ENCODE measurements around the gene SPATC1L.

The SPATC1L gene

DNA sequence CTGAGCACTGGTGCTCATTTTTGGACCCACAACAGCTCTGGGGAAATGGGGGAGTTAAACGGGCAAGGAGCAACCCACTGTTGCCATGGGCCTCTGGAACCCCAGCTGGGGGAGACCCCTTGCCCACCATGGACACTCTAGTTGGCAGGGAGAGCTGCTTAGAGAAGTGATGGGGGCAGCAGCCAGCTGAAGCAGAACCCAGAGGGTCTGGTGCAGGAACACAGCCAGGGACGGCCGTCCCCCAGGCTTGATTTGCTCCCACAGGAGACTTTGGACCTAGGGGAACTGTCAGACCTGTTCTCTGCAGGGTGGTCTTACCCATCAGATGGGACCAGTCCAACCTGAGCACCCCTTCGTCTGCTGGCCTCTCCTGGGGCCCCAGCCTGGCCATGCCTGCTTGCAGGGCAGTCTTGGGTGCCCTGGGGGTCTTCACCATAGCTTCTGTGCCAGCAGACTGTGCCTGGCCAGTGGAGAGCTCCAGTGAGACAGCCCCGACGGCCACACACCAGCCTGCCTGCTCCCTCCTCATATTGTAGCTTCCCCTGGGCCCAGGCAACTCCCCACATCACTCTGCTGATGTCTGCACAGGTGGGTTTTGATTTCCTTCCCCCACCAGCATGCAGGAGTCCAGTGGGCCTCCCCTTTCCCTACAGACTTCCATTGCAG, 11.3 kb downstream of the SPATC1L start:
- TF ChIP-seq ARNTL (CRISPR knock-in tag; IDR thresholded peaks at IDR 0.05; ENCODE audit: borderline replicate concordance, low read depth) (no peak), ESRRG (CRISPR knock-in tag; IDR thresholded peaks at IDR 0.05) (no peak), ZFP30 (CRISPR knock-in tag; IDR thresholded peaks at IDR 0.05) (no peak), TOX (CRISPR knock-in tag; IDR thresholded peaks at IDR 0.05; ENCODE audit: borderline replicate concordance) (no peak), ZC3H10 (CRISPR knock-in tag; IDR thresholded peaks at IDR 0.05) (no peak), TSHZ2 (CRISPR knock-in tag; IDR thresholded peaks at IDR 0.05) (no peak), SNAI2 (CRISPR knock-in tag; IDR thresholded peaks at IDR 0.05) (no peak), CSDC2 (CRISPR knock-in tag; IDR thresholded peaks at IDR 0.05) (no peak), ZNF565 (CRISPR knock-in tag; conservative IDR thresholded peaks at IDR 0.05; ENCODE audit: low read depth) (no peak), ZNF8 (CRISPR knock-in tag; IDR thresholded peaks at IDR 0.05) (no peak), ZFP3 (CRISPR knock-in tag; IDR thresholded peaks at IDR 0.05) (no peak), ZNF70 (CRISPR knock-in tag; IDR thresholded peaks at IDR 0.05) (no peak), PPARA (CRISPR knock-in tag; IDR thresholded peaks at IDR 0.05; ENCODE audit: borderline replicate concordance) (no peak), POU6F1 (CRISPR knock-in tag; IDR thresholded peaks at IDR 0.05; ENCODE audit: borderline replicate concordance, low read depth) (no peak), GLIS3 (CRISPR knock-in tag; IDR thresholded peaks at IDR 0.05) (no peak), ISL1 (CRISPR knock-in tag; IDR thresholded peaks at IDR 0.05) (no peak)
- no peak for ATAC-seq

GRCh38 chr21:46171996-46172862, 12.0 kb downstream of the SPATC1L start:
- TF ChIP-seq, protein P1, sequence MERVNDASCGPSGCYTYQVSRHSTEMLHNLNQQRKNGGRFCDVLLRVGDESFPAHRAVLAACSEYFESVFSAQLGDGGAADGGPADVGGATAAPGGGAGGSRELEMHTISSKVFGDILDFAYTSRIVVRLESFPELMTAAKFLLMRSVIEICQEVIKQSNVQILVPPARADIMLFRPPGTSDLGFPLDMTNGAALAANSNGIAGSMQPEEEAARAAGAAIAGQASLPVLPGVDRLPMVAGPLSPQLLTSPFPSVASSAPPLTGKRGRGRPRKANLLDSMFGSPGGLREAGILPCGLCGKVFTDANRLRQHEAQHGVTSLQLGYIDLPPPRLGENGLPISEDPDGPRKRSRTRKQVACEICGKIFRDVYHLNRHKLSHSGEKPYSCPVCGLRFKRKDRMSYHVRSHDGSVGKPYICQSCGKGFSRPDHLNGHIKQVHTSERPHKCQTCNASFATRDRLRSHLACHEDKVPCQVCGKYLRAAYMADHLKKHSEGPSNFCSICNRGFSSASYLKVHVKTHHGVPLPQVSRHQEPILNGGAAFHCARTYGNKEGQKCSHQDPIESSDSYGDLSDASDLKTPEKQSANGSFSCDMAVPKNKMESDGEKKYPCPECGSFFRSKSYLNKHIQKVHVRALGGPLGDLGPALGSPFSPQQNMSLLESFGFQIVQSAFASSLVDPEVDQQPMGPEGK (CRISPR knock-in tag; IDR thresholded peaks at IDR 0.05; ENCODE audit: borderline replicate concordance) = no peak
- TF ChIP-seq CSDC2 (CRISPR knock-in tag; IDR thresholded peaks at IDR 0.05) = no peak
- TF ChIP-seq ESRRG (CRISPR knock-in tag; IDR thresholded peaks at IDR 0.05) = no peak
- no peak for TF ChIP-seq TCF4 (CRISPR knock-in tag; IDR thresholded peaks at IDR 0.05; ENCODE audit: borderline replicate concordance)
- TF ChIP-seq, protein P2, sequence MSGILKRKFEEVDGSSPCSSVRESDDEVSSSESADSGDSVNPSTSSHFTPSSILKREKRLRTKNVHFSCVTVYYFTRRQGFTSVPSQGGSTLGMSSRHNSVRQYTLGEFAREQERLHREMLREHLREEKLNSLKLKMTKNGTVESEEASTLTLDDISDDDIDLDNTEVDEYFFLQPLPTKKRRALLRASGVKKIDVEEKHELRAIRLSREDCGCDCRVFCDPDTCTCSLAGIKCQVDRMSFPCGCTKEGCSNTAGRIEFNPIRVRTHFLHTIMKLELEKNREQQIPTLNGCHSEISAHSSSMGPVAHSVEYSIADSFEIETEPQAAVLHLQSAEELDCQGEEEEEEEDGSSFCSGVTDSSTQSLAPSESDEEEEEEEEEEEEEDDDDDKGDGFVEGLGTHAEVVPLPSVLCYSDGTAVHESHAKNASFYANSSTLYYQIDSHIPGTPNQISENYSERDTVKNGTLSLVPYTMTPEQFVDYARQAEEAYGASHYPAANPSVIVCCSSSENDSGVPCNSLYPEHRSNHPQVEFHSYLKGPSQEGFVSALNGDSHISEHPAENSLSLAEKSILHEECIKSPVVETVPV (CRISPR knock-in tag; IDR thresholded peaks at IDR 0.05) = no peak
- TF ChIP-seq, protein P3, sequence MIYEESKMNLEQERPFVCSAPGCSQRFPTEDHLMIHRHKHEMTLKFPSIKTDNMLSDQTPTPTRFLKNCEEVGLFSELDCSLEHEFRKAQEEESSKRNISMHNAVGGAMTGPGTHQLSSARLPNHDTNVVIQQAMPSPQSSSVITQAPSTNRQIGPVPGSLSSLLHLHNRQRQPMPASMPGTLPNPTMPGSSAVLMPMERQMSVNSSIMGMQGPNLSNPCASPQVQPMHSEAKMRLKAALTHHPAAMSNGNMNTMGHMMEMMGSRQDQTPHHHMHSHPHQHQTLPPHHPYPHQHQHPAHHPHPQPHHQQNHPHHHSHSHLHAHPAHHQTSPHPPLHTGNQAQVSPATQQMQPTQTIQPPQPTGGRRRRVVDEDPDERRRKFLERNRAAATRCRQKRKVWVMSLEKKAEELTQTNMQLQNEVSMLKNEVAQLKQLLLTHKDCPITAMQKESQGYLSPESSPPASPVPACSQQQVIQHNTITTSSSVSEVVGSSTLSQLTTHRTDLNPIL (CRISPR knock-in tag; IDR thresholded peaks at IDR 0.05; ENCODE audit: low read depth) = no peak
- no peak for TF ChIP-seq TOX (CRISPR knock-in tag; IDR thresholded peaks at IDR 0.05; ENCODE audit: borderline replicate concordance)
- no peak for TF ChIP-seq ZNF70 (CRISPR knock-in tag; IDR thresholded peaks at IDR 0.05)
- no peak for TF ChIP-seq ZFP3 (CRISPR knock-in tag; IDR thresholded peaks at IDR 0.05)
- TF ChIP-seq RARB (CRISPR knock-in tag; IDR thresholded peaks at IDR 0.05) = no peak
- no peak for TF ChIP-seq GLIS3 (CRISPR knock-in tag; IDR thresholded peaks at IDR 0.05)
- TF ChIP-seq OSR1 (CRISPR knock-in tag; IDR thresholded peaks at IDR 0.05) = no peak
- no peak for TF ChIP-seq PPARA (CRISPR knock-in tag; IDR thresholded peaks at IDR 0.05; ENCODE audit: borderline replicate concordance)
- TF ChIP-seq ZNF565 (CRISPR knock-in tag; conservative IDR thresholded peaks at IDR 0.05; ENCODE audit: low read depth) = no peak
- TF ChIP-seq POU6F1 (CRISPR knock-in tag; IDR thresholded peaks at IDR 0.05; ENCODE audit: borderline replicate concordance, low read depth) = no peak
- TF ChIP-seq TSHZ2 (CRISPR knock-in tag; IDR thresholded peaks at IDR 0.05) = no peak
- TF ChIP-seq BACH2 (CRISPR knock-in tag; IDR thresholded peaks at IDR 0.05; ENCODE audit: borderline replicate concordance) = no peak
- no peak for TF ChIP-seq ZNF8 (CRISPR knock-in tag; IDR thresholded peaks at IDR 0.05)
- TF ChIP-seq SNAI2 (CRISPR knock-in tag; IDR thresholded peaks at IDR 0.05) = no peak

More at GRCh38 chr21:46171996-46172862, 12.0 kb downstream of the SPATC1L start:
- ATAC-seq = no peak
